GM10847 (cell line): ENCODE results near the gene HYKK.
A peak's percentile ranks its signal among the peaks of the same experiment; 100 is the strongest.

Source experiments
- POLR2A ChIP-seq: IDR thresholded peaks from 2 replicates; pipeline ENCODE4 v1.6.1; 2011; ENCODE audit not compliant: insufficient read length; ENCODE audit errors: extremely low read depth

Gene HYKK

DNA sequence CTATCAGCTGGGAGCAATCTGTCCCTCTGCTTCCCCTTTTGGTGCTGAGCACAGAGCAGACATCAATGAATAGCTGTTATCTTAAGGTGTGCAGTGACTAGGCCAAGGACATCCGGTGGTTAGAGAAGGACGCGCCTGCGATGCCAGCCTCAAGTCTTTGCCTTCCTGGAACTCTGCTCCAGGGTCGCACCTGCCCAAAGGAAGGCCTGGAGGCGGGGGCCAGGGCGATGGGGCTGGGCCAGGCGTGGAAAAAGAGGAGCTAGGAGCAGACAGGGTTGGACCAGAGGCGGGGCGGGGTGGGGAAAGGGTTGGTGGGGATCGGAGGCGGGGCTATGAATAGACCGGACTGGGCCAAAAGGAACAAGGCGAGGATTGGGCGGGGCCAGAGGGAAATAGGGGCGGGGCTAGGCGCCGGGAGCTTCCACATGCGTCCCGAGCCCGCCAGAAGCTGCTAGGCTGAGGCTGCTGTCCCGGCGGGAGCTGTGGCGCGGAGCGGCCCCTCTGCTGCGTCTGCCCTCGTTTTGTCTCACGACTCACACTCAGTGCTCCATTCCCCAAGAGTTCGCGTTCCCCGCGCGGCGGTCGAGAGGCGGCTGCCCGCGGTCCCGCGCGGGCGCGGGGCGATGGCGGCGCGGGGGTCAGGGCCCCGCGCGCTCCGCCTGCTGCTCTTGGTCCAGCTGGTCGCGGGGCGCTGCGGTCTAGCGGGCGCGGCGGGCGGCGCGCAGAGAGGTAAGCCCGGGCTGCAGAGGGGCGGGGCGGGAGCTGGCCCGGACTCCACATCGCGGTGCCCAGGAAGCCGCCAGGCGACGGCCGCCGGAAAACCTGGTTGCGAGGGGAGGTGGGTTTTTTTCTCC, 57.9 kb downstream of the HYKK start, which contains the start of gene CHRNA5:
Gene CHRNA5, plus strand, starts transcription at position 424 of the 854 bp plus-strand sequence. Its CDS starts 200 bp downstream, at position 624.
- peak; percentile 58 for TF ChIP-seq POLR2A

DNA sequence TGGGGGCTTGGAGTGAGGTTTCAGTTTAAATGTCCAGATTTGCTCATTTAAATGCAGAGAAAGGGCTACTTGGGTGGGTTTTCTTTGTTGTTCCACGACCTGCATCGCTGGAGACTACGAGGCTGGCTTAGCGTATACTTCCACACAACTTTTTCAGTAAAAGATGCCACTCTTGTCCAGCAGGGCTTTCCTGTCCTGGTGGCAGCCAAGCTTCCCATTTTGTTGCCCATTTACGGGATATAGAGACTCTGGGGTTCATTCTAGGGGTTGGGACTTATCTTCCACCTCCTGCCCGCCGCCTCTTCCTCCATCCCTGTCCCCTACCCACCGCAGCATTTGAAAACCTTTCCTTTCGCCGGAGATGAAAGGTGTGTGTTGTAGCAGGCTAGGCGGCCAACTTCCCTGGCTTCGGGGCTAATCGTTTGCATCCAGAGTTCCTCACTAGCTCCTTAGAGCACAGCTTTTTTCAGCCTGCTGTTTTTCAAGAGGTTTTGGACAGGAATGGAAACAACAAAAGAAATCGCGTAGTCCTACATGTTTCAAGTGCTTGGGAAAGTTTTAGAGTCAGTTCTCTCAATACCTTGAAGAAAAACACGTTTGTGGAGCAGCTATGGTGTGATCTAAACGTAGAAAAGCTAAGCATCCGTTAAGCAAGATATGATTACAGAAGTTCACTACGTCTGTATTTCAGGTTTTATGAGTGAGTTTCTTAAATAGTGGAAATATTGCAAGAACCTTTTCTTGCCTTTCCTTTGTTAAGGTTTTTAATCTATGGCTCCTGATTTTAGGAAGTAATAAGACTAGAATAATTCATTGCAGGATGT, 58.8 kb downstream of the HYKK start:
- no peak for TF ChIP-seq POLR2A

DNA sequence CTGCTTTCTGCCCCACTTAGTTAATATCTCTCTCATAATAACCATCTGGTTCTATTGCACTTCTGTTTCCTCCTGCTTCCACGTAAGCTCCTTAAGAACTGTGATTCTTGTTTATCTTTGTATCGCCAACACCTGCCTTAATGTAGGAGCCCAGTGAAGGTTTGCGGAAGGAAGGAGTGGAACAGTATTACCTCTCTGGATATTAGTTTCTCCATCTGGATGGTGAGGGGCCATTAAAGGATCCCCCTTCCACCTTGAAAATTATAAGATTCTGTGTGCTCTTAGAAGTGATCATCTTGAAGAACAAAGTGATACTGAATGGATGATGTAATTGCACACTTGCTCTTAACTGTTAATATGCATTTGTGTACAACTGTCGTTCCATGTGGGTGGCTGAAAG, 60.2 kb downstream of the HYKK start:
- TF ChIP-seq POLR2A, result no peak

DNA sequence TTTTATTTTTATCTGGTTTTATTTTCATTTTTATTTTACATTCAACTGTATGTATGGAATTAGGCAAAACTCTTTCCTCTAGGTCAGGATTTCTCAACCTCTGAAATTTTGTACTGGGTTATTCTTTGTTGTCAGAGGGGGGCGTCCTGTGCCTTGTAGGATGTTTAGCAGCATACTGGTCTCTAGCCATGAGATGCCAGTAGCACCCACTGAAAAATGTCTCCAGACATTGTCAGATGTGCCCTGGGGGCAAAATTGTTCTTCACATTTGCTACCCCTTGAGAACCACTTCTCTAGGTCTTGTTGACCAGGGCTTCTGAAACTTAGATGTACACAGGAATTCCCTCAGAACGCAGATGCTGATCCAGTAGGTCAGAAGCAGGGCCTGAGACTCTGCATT, 63.3 kb downstream of the HYKK start:
- TF ChIP-seq POLR2A, result no peak

DNA sequence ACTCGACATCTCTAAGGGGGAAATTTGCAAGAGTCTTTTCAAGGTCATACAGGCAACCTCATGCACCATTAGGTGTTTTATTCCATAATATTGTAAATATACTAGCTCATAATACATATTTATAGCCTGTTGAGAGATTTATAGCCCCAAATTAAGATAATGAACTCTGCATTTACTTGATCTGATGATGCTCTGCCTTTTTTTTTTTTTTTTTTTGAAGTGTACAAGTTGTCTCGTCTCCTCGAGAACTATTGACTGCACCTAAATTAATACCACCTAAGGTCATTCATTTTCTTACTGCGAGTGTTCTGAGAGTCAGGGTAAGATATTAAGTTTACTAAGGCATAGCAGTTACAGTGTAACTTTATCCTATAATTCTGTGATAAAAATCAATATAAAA, 64.0 kb downstream of the HYKK start:
- TF ChIP-seq POLR2A, result no peak

DNA sequence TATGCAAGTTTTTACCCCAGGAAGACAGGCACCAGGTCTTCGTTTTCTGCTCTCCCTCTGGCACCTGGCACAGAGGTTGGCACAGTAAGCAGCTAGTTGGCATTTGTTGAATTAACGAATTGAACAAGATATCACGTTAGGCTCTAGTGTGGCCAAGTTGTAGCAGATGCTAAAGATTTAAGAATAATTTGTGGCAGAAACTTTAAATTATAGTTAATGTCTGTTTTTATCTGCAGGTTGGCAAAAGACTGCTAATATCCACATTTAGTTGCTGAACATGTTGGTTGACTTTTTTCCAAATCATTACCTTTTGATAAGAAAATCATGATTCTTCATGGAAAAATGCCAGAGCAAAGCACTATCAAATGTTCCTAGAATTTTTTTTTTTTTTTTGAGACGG, 66.0 kb downstream of the HYKK start:
- no peak for TF ChIP-seq POLR2A

DNA sequence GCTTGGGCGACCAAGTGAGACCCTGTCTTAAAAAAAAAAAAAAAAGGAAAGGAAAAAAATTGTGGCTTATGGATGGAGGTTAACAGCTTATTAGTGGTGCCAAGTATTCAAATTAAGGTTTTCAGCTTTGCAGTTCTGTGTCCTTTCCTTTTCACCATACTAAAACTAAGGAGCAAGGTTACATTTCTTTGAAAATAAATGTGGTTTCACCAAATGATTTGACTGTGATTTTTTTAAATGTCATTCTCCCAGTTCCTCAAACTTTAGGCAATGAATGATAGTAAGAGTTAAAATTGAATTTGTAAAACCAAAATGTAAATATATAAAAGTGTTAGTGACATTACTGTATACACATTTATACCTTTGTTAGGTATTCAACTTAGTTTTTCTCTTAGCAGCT, 67.6 kb downstream of the HYKK start:
- TF ChIP-seq POLR2A, result no peak
